HEK293T (cell line): ENCODE measurements around the gene HK2.

Source experiments
- CTCF ChIA-PET: fragments of 350-600 bp; formaldehyde crosslinking; extraction: SDS; loops from one replicate; lab custom pipeline; 2021; ENCODE audit warnings: antibody characterized with exemption, inconsistent platforms; lab: Yijun Ruan, JAX
- POLR2A ChIA-PET: fragments of 350-600 bp; formaldehyde crosslinking; extraction: SDS; loops from one replicate; lab custom pipeline; 2020; ENCODE audit warnings: antibody characterized with exemption, inconsistent platforms; lab: Yijun Ruan, JAX
- DNase-seq: peaks from one replicate; pipeline ENCODE4 v3.0.0; 2012; ENCODE audit warnings: mixed read lengths; ENCODE audit errors: extremely low spot score
- ARNT ChIP-seq: fragments of 450-650 bp; IDR thresholded peaks from 2 replicates; pipeline ENCODE4 v1.6.1; 2017; ENCODE audit warnings: mild to moderate bottlenecking
- BHLHE40 ChIP-seq: fragments of 450-650 bp; IDR thresholded peaks from 2 replicates; pipeline ENCODE4 v1.6.1; 2016; ENCODE audit warnings: mild to moderate bottlenecking, moderate library complexity, borderline replicate concordance
- CTBP1 ChIP-seq: fragments of 450-650 bp; IDR thresholded peaks from 2 replicates; pipeline ENCODE4 v1.6.1; 2016; ENCODE audit warnings: borderline replicate concordance
- ELF4 ChIP-seq: fragments of 450-650 bp; IDR thresholded peaks from 2 replicates; pipeline ENCODE4 v1.6.1; 2017; ENCODE audit warnings: antibody characterized with exemption
- FOXA1 ChIP-seq: fragments of 450-650 bp; IDR thresholded peaks from 2 replicates; pipeline ENCODE4 v1.6.1; 2016; ENCODE audit warnings: mild to moderate bottlenecking
- FOXK2 ChIP-seq: fragments of 450-650 bp; IDR thresholded peaks from 2 replicates; pipeline ENCODE4 v1.6.1; 2016; ENCODE audit warnings: mild to moderate bottlenecking
- FOXM1 ChIP-seq: fragments of 450-650 bp; IDR thresholded peaks from 2 replicates; pipeline ENCODE4 v1.6.1; 2017; ENCODE audit warnings: mild to moderate bottlenecking, borderline replicate concordance
- HDGF ChIP-seq: fragments of 450-650 bp; IDR thresholded peaks from 2 replicates; pipeline ENCODE4 v1.6.1; 2017; ENCODE audit warnings: antibody characterized with exemption, borderline replicate concordance
- L3MBTL2 ChIP-seq: fragments of 450-650 bp; conservative IDR thresholded peaks from 2 replicates; pipeline ENCODE4 v1.6.1; 2016; ENCODE audit warnings: mild to moderate bottlenecking
- LEF1 ChIP-seq: fragments of 450-650 bp; IDR thresholded peaks from 2 replicates; pipeline ENCODE4 v1.6.1; 2017; ENCODE audit warnings: mild to moderate bottlenecking, borderline replicate concordance
- NFRKB ChIP-seq: fragments of 450-650 bp; IDR thresholded peaks from 2 replicates; pipeline ENCODE4 v1.6.1; 2016; ENCODE audit warnings: mild to moderate bottlenecking, moderate library complexity
- PKNOX1 ChIP-seq: fragments of 450-650 bp; IDR thresholded peaks from 2 replicates; pipeline ENCODE4 v1.6.1; 2016
- SP1 ChIP-seq: fragments of 450-650 bp; IDR thresholded peaks from 2 replicates; pipeline ENCODE4 v1.6.1; 2017
- SUZ12 ChIP-seq: fragments of 450-650 bp; IDR thresholded peaks from 2 replicates; pipeline ENCODE4 v1.6.1; 2016; ENCODE audit warnings: mild to moderate bottlenecking
- TARDBP ChIP-seq: fragments of 450-650 bp; IDR thresholded peaks from 2 replicates; pipeline ENCODE4 v1.6.1; 2016
- ZNF384 ChIP-seq: fragments of 450-650 bp; IDR thresholded peaks from 2 replicates; pipeline ENCODE4 v1.6.1; 2016

The HK2 gene

DNA sequence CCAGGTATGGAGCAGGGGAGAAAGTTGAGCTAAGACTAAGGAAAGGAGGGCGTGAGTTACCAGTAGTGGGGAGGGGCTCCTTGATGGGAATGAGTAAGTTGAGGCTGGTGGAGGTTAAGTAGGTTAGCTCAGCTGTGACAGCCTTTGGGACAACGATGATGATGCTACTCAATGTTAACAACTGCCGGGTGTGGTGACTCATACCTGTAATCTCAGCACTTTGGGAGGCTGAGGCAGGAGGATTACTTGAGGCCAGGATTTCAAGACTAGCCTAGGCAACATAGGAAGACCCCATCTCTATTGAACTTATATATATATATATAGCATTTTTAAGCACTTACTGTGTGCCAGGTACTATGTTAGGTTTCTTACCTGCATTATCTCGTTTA is 48.4 kb downstream of the HK2 start:
- no peak for TF ChIP-seq ARNT
- TF ChIP-seq TARDBP, result no peak
- no peak for TF ChIP-seq FOXA1
- TF ChIP-seq SUZ12, result no peak
- no peak for DNase-seq
- ChIA-PET POLR2A (no interaction called here), CTCF (no interaction called here)

GRCh38 chr2:74883011-74883410 is 49.1 kb downstream of the HK2 start:
- no peak for DNase-seq
- ChIA-PET CTCF (no interaction called here), POLR2A (no interaction called here)
- TF ChIP-seq FOXA1 (no peak), CTBP1 (no peak), PKNOX1 (no peak), HDGF (no peak), ELF4 (no peak), FOXK2 (no peak), FOXM1 (no peak), SUZ12 (no peak), TARDBP (no peak)

- ChIA-PET CTCF (interaction anchor here (1.7 kb wide), 1 partner anchor 9 kb away, joined by 6 read pairs; no protein-coding TSS in a partner anchor), POLR2A (no interaction called here)
- no peak for DNase-seq
- TF ChIP-seq FOXM1 (no peak), ZNF384 (no peak), CTBP1 (no peak), L3MBTL2 (no peak), ELF4 (no peak), SP1 (no peak), BHLHE40 (no peak), LEF1 (no peak), NFRKB (no peak), ARNT (no peak), SUZ12 (no peak)
These were observed 50.3 kb downstream of the HK2 start for GRCh38 chr2:74884118-74884762.

DNA sequence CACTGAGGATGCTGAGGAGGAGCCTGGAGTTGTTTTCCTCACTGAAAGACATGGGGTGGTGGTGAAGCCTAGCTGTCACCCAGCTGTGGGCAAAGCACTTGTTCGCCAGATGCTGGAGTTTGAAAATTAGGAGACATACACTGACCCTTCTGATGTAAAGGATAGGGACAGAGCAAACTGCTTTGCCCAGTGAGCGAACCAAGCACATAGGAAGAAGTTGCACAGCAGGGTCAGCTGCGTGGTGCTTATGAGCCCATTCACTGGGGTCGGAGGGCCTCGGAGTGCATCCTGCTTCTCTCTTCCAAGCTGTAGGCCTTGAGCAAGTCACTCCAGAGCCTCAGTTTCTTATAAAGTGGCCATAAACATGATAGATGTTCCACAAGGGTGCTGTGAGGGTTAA is 50.9 kb downstream of the HK2 start:
- ChIA-PET CTCF (interaction anchor here (1.7 kb wide), 1 partner anchor 9 kb away, joined by 6 read pairs; no protein-coding TSS in a partner anchor), POLR2A (no interaction called here)
- no peak for TF ChIP-seq PKNOX1
- TF ChIP-seq ELF4, result no peak
- TF ChIP-seq BHLHE40, result no peak
- no peak for TF ChIP-seq FOXM1
- no peak for TF ChIP-seq FOXK2
- no peak for TF ChIP-seq CTBP1
- no peak for TF ChIP-seq NFRKB
- TF ChIP-seq SUZ12, result no peak
- no peak for TF ChIP-seq LEF1
- no peak for TF ChIP-seq TARDBP
- no peak for TF ChIP-seq SP1
- no peak for TF ChIP-seq HDGF
- no peak for DNase-seq

- POLR2A ChIA-PET, result no interaction called here
- TF ChIP-seq ELF4 (no peak), BHLHE40 (no peak), ZNF384 (no peak), LEF1 (no peak), CTBP1 (no peak), SUZ12 (no peak), PKNOX1 (no peak), HDGF (no peak), FOXK2 (no peak), ARNT (no peak), SP1 (no peak), FOXM1 (no peak), L3MBTL2 (no peak), NFRKB (no peak)
These were observed 52.3 kb downstream of the HK2 start for GRCh38 chr2:74886251-74886650.

GRCh38 chr2:74886811-74887210 is 52.9 kb downstream of the HK2 start:
- ChIA-PET CTCF (no interaction called here), POLR2A (no interaction called here)
- TF ChIP-seq FOXK2 (no peak), SP1 (no peak), ZNF384 (no peak), PKNOX1 (no peak), SUZ12 (no peak), HDGF (no peak), BHLHE40 (no peak), FOXM1 (no peak), ELF4 (no peak), CTBP1 (no peak), L3MBTL2 (no peak)
- DNase-seq, result no peak

More at GRCh38 chr2:74886251-74886650, 52.3 kb downstream of the HK2 start:
- DNase-seq, result no peak
- CTCF ChIA-PET, result interaction anchor here (1.7 kb wide), 1 partner anchor 11 kb away, joined by 6 read pairs; no protein-coding TSS in a partner anchor
